ENCODE data around the gene ADCY3. TPM values are rescaled to one million over a fixed set of nuclear protein-coding genes. Genes with fewer than 3 reads are reported as not detected.

ADCY3 gene
- polyA plus RNA-seq, 1 donor from 2014 or later: 28.8 TPM

GRCh38 chr2:24866946-24867345 is 53.1 kb downstream of the ADCY3 start:
- Histone ChIP-seq H3K27me3 (ENCODE audit: insufficient read depth, low read depth, low read length) (no peaks in the 10 kb centered on the region), H2AFZ (ENCODE audit: low read depth, low read length) (no peak overlapping the region), H3K9me3 (ENCODE audit: low read length) (no peaks in the 10 kb centered on the region), H4K20me1 (ENCODE audit: insufficient read depth) (no peaks in the 10 kb centered on the region), H3K9ac (ENCODE audit: low read length) (no peak overlapping the region), H3K4me3 (ENCODE audit: low read length) (no peak overlapping the region), H3K36me3 (ENCODE audit: insufficient read depth, low read length) (no peaks in the 10 kb centered on the region), H3F3A (ENCODE audit: insufficient read depth, low read length, poor library complexity, severe bottlenecking) (no peaks in the 10 kb centered on the region), H3K79me2 (replicated peaks; ENCODE audit: insufficient read depth, low read length) (no peaks in the 10 kb centered on the region), H3K27ac (ENCODE audit: low read length) (no peak overlapping the region), H3K9me2 (ENCODE audit: insufficient read depth, low read length) (no peaks in the 10 kb centered on the region), H3K4me2 (ENCODE audit: low read length) (no peak overlapping the region)
- TF ChIP-seq RAD21 (conservative IDR thresholded peaks at IDR 0.05): no peak
- no peak for TF ChIP-seq MXI1 (conservative IDR thresholded peaks at IDR 0.05; ENCODE audit: poor library complexity, severe bottlenecking)
- TF ChIP-seq POLR2AphosphoS5 (IDR thresholded peaks at IDR 0.05): no peak
- no peak for TF ChIP-seq CTCF (IDR thresholded peaks at IDR 0.05; ENCODE audit: poor library complexity, severe bottlenecking)
- TF ChIP-seq REST (IDR thresholded peaks at IDR 0.05; ENCODE audit: borderline replicate concordance): no peak
- no peak for TF ChIP-seq EP300 (conservative IDR thresholded peaks at IDR 0.05; ENCODE audit: poor library complexity, severe bottlenecking)
- no peak for TF ChIP-seq TAF1 (IDR thresholded peaks at IDR 0.05; ENCODE audit: low read depth)
- TF ChIP-seq EZH2 (IDR thresholded peaks at IDR 0.05; ENCODE audit: borderline replicate concordance, insufficient read depth, low read length, poor library complexity, severe bottlenecking): no peak
- TF ChIP-seq SMC3 (conservative IDR thresholded peaks at IDR 0.05; ENCODE audit: poor library complexity): no peak

DNA sequence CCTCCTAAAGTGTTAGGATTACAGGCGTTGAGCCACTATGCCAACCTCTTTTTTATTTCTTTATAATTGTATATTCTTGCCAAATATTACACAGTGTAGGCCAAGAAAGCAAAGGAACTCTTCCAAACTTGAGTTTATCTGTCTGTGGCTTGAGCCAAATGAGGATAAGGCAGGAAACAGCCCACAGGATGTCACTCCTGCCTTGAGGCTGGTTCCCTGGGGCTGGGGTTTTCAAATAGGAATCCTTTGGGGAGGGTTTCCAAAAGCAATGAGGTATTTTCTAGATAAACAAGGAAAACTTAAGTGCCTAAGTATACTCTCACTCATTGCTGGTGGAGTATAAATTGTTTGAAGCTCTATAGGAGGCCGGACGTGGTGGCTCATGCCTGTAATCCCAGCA is 56.4 kb downstream of the ADCY3 start:
- Histone ChIP-seq H3K79me2 (replicated peaks; ENCODE audit: insufficient read depth, low read length) (no peaks in the 10 kb centered on the region), H3K36me3 (ENCODE audit: insufficient read depth, low read length) (no peaks in the 10 kb centered on the region), H3K9me3 (ENCODE audit: low read length) (no peaks in the 10 kb centered on the region)

More for the DNA sequence above, 56.4 kb downstream of the ADCY3 start:
- H3K4me3 ChIP-seq (ENCODE audit: low read length): no peak overlapping the region
- no peak for TF ChIP-seq POLR2AphosphoS5 (IDR thresholded peaks at IDR 0.05)
- no peak for TF ChIP-seq CTCF (IDR thresholded peaks at IDR 0.05; ENCODE audit: poor library complexity, severe bottlenecking)
- H3K27ac ChIP-seq (ENCODE audit: low read length): no peak overlapping the region
- no peak overlapping the region for H2AFZ ChIP-seq (ENCODE audit: low read depth, low read length)
- H3K9ac ChIP-seq (ENCODE audit: low read length): no peak overlapping the region
- no peaks in the 10 kb centered on the region for H3F3A ChIP-seq (ENCODE audit: insufficient read depth, low read length, poor library complexity, severe bottlenecking)
- H3K9me2 ChIP-seq (ENCODE audit: insufficient read depth, low read length): no peaks in the 10 kb centered on the region
- H3K4me2 ChIP-seq (ENCODE audit: low read length): no peak overlapping the region
- H3K27me3 ChIP-seq (ENCODE audit: insufficient read depth, low read depth, low read length): no peaks in the 10 kb centered on the region
- H4K20me1 ChIP-seq (ENCODE audit: insufficient read depth): no peaks in the 10 kb centered on the region

All from neural cell (in vitro differentiated cells).